Measurements from ENCODE around the gene CCDC12. TPM values are rescaled to one million over a fixed set of nuclear protein-coding genes. Genes with fewer than 3 reads are reported as not detected.

CCDC12 gene
- total and polyA plus RNA-seq, 9 of the 15 experiments (the other 6 are each of a cell fraction or from before 2014, with no cell fraction given): 8.9 to 201 (median 86.9) TPM

DNA sequence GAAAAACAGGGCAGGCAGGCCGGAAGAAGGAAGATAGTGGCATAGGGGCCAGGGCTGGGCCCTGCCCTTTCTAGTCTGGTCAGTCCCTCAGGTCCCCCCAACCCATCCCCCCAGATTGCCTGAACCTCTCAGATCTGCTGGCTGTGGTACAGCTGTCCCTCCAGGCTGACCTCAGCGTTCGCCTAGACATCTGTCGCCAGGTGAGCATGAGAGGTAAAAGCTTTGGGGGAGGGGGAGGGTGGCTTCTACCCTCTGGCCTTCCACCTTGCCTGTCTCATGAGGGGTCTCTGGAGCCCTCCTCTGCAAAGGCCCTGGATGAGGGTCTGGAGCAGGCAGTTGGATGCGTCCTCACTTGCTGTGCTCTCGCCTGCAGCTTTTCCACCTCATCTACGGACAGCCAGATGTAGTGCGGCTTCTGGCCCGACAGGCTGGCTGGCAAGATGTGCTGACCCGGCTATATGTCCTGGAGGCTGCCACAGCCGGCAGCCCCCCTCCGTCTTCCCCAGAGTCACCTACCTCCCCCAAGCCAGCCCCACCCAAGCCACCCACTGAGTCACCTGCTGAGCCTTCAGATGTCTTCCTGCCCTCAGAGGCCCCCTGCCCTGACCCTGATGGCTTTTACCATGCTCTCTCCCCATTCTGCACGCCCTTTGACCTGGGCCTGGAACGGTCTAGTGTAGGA, 23.1 kb upstream of the CCDC12 start:
- Histone ChIP-seq H4K20me1 (replicated peaks; ENCODE audit: control insufficient read depth, insufficient read depth, low read length) (peaks cover 8% of the 10 kb centered on the region; the same call in 1 of the 2 replicates), H3K27ac (ENCODE audit: extremely low read depth, low read depth, low read length) (no peak overlapping the region), H3K9me1 (ENCODE audit: control insufficient read depth, insufficient read depth, low read length) (no peaks in the 10 kb centered on the region), H3K9ac (ENCODE audit: insufficient read depth in 1 of 2, low read depth in 2 of 2, low read length in 2 of 2) (no peak overlapping the region), H3K79me2 (ENCODE audit: control insufficient read depth, insufficient read depth, low read length) (no peaks in the 10 kb centered on the region), H2AFZ (ENCODE audit: low read depth, low read length) (no peak overlapping the region), H3K4me3 (no peak overlapping the region), H3K4me1 (replicated peaks in 1 of 2; ENCODE audit: control insufficient read depth in 2 of 2, insufficient read depth in 2 of 2, low read length in 2 of 2) (peaks cover 0 to 65% of the 10 kb centered on the region in 2 experiments; a peak in 2 of 5 replicates), H3K27me3 (ENCODE audit: control insufficient read depth in 2 of 2, insufficient read depth in 2 of 2, low read length in 2 of 2) (no peaks in the 10 kb centered on the region), H3K4me2 (ENCODE audit: insufficient read depth, low read length) (no peak overlapping the region), H3K36me3 (ENCODE audit: control insufficient read depth, insufficient read depth, low read length) (peaks cover 98% of the 10 kb centered on the region), H3K9me3 (replicated peaks; ENCODE audit: control insufficient read depth, insufficient read depth, low read depth, low read length) (no peaks in the 10 kb centered on the region)
- WGBS (ENCODE audit: insufficient coverage, low coverage, missing lambda C conversion rate): 97% methylated on average over 14 of the region's 14 CpGs
- POLR2A ChIA-PET: interaction anchor here (0.8 to 1.6 kb wide), 2 partner anchors 11 to 43 kb away, joined by 5 read pairs; no protein-coding TSS in a partner anchor
- no peak for ATAC-seq
- in situ Hi-C loops (cut with MboI) (no loop called here), intact Hi-C loops (cut with micrococcal nuclease) (loop anchor here (2.0 to 10.0 kb wide), 2 partner anchors 69 to 295 kb away; partner anchors contain the start of gene TMIE)
- BruUV-seq (replicated peaks): no TSS peak
- CTCF ChIA-PET (ENCODE audit: low intra/inter-chr PET ratio): interaction anchor here (0.9 to 3.8 kb wide), 2 partner anchors 76 to 133 kb away, joined by 6 to 33 read pairs; no protein-coding TSS in a partner anchor
- TF ChIP-seq PHF21A (IDR thresholded peaks at IDR 0.05; ENCODE audit: borderline replicate concordance, low read depth) (no peak), ZNF354B (CRISPR knock-in tag; IDR thresholded peaks at IDR 0.05) (no peak), ATF6 (CRISPR knock-in tag; IDR thresholded peaks at IDR 0.05) (no peak), NONO (IDR thresholded peaks at IDR 0.05; ENCODE audit: low read depth in 2 of 2, low read length in 1 of 2) (no peak), ZNF316 (IDR thresholded peaks at IDR 0.05) (peak; percentile 29; the same call in 1 of the 2 replicates), BCOR (IDR thresholded peaks at IDR 0.05) (no peak), RBBP5 (IDR thresholded peaks at IDR 0.05; ENCODE audit: borderline replicate concordance, insufficient read depth, low read length, poor library complexity, severe bottlenecking) (no peak), FOXP1 (CRISPR knock-in tag; IDR thresholded peaks at IDR 0.05) (no peak), POLR3G (IDR thresholded peaks at IDR 0.05; ENCODE audit: extremely low read depth, insufficient read length, insufficient replicate concordance) (no peak), TCF3 (CRISPR knock-in tag; IDR thresholded peaks at IDR 0.05) (no peak), DDX20 (tag; IDR thresholded peaks at IDR 0.05; ENCODE audit: low read depth) (no peak), KDM1A (IDR thresholded peaks at IDR 0.05) (peak in 1 of 2 experiments; percentile 36; a peak in 1 of 4 replicates), KLF6 (CRISPR knock-in tag; IDR thresholded peaks at IDR 0.05; ENCODE audit: borderline replicate concordance) (no peak), CXXC5 (CRISPR knock-in tag; IDR thresholded peaks at IDR 0.05) (no peak)
- TF ChIP-seq, protein P1, sequence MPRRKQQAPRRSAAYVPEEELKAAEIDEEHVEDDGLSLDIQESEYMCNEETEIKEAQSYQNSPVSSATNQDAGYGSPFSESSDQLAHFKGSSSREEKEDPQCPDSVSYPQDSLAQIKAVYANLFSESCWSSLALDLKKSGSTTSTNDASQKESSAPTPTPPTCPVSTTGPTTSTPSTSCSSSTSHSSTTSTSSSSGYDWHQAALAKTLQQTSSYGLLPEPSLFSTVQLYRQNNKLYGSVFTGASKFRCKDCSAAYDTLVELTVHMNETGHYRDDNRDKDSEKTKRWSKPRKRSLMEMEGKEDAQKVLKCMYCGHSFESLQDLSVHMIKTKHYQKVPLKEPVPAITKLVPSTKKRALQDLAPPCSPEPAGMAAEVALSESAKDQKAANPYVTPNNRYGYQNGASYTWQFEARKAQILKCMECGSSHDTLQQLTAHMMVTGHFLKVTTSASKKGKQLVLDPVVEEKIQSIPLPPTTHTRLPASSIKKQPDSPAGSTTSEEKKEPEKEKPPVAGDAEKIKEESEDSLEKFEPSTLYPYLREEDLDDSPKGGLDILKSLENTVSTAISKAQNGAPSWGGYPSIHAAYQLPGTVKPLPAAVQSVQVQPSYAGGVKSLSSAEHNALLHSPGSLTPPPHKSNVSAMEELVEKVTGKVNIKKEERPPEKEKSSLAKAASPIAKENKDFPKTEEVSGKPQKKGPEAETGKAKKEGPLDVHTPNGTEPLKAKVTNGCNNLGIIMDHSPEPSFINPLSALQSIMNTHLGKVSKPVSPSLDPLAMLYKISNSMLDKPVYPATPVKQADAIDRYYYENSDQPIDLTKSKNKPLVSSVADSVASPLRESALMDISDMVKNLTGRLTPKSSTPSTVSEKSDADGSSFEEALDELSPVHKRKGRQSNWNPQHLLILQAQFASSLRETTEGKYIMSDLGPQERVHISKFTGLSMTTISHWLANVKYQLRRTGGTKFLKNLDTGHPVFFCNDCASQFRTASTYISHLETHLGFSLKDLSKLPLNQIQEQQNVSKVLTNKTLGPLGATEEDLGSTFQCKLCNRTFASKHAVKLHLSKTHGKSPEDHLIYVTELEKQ (CRISPR knock-in tag; IDR thresholded peaks at IDR 0.05): no peak
- no peak for DNase-seq (ENCODE audit: extremely low read depth in 1 of 4, low spot score in 3 of 4)
- FAIRE-seq: no peak
